ENCODE data around the gene OGFRL1.
A peak's percentile ranks its signal among the peaks of the same experiment; 100 is the strongest.

The OGFRL1 gene

GRCh38 chr6:71288228-71289038 lies at the start of gene OGFRL1:
Gene OGFRL1, plus strand, starts transcription at chr6:71288811. Its CDS starts 126 bp downstream, at chr6:71288937.
- H3K27me3 ChIP-seq (ENCODE audit: control insufficient read depth, insufficient read depth, low read length): no peaks in the 10 kb centered on the region
- no peaks in the 10 kb centered on the region for H3K4me1 ChIP-seq (ENCODE audit: control insufficient read depth, insufficient read depth, low read length)
- H3K9ac ChIP-seq (ENCODE audit: low read length): peak within 1 kb of the TSS; percentile 42
- peak within 1 kb of the TSS; percentile 75 for H3K27ac ChIP-seq (ENCODE audit: low read depth, low read length)
- no peaks in the 10 kb centered on the region for H3K36me3 ChIP-seq (ENCODE audit: control insufficient read depth, insufficient read depth, low read length)
- H3K4me3 ChIP-seq (ENCODE audit: low read length): peak within 1 kb of the TSS; percentile 82

- Histone ChIP-seq H3K27me3 (ENCODE audit: control insufficient read depth, insufficient read depth, low read length) (no peaks in the 10 kb centered on the region), H3K36me3 (ENCODE audit: control insufficient read depth, insufficient read depth, low read length) (no peaks in the 10 kb centered on the region), H3K9ac (ENCODE audit: low read length) (no peak overlapping the region), H3K4me1 (ENCODE audit: control insufficient read depth, insufficient read depth, low read length) (no peaks in the 10 kb centered on the region), H3K27ac (ENCODE audit: low read depth, low read length) (no peak overlapping the region), H3K4me3 (ENCODE audit: low read length) (no peak overlapping the region)
Measured at GRCh38 chr6:71239694-71240093, 48.9 kb upstream of the OGFRL1 start.

GRCh38 chr6:71245265-71246049 lies 43.2 kb upstream of the OGFRL1 start:
- Histone ChIP-seq H3K4me3 (ENCODE audit: low read length) (no peak overlapping the region), H3K4me1 (ENCODE audit: control insufficient read depth, insufficient read depth, low read length) (no peaks in the 10 kb centered on the region), H3K36me3 (ENCODE audit: control insufficient read depth, insufficient read depth, low read length) (no peaks in the 10 kb centered on the region), H3K27me3 (ENCODE audit: control insufficient read depth, insufficient read depth, low read length) (no peaks in the 10 kb centered on the region), H3K27ac (ENCODE audit: low read depth, low read length) (no peak overlapping the region), H3K9ac (ENCODE audit: low read length) (no peak overlapping the region)

- Histone ChIP-seq H3K4me1 (ENCODE audit: control insufficient read depth, insufficient read depth, low read length) (no peaks in the 10 kb centered on the region), H3K36me3 (ENCODE audit: control insufficient read depth, insufficient read depth, low read length) (no peaks in the 10 kb centered on the region), H3K27me3 (ENCODE audit: control insufficient read depth, insufficient read depth, low read length) (no peaks in the 10 kb centered on the region), H3K9ac (ENCODE audit: low read length) (no peak overlapping the region), H3K4me3 (ENCODE audit: low read length) (no peak overlapping the region), H3K27ac (ENCODE audit: low read depth, low read length) (no peak overlapping the region)
Measured at GRCh38 chr6:71246596-71246995, 42.0 kb upstream of the OGFRL1 start.

- Histone ChIP-seq H3K9ac (ENCODE audit: low read length) (no peak overlapping the region), H3K36me3 (ENCODE audit: control insufficient read depth, insufficient read depth, low read length) (no peaks in the 10 kb centered on the region), H3K4me3 (ENCODE audit: low read length) (no peak overlapping the region), H3K27me3 (ENCODE audit: control insufficient read depth, insufficient read depth, low read length) (no peaks in the 10 kb centered on the region), H3K27ac (ENCODE audit: low read depth, low read length) (no peak overlapping the region), H3K4me1 (ENCODE audit: control insufficient read depth, insufficient read depth, low read length) (no peaks in the 10 kb centered on the region)
Measured at GRCh38 chr6:71248306-71248765, 40.3 kb upstream of the OGFRL1 start.

GRCh38 chr6:71248878-71249544 lies 39.6 kb upstream of the OGFRL1 start:
- Histone ChIP-seq H3K27ac (ENCODE audit: low read depth, low read length) (no peak overlapping the region), H3K4me1 (ENCODE audit: control insufficient read depth, insufficient read depth, low read length) (no peaks in the 10 kb centered on the region), H3K9ac (ENCODE audit: low read length) (no peak overlapping the region), H3K27me3 (ENCODE audit: control insufficient read depth, insufficient read depth, low read length) (no peaks in the 10 kb centered on the region), H3K4me3 (ENCODE audit: low read length) (no peak overlapping the region), H3K36me3 (ENCODE audit: control insufficient read depth, insufficient read depth, low read length) (no peaks in the 10 kb centered on the region)

GRCh38 chr6:71250099-71250602 lies 38.5 kb upstream of the OGFRL1 start:
- Histone ChIP-seq H3K4me1 (ENCODE audit: control insufficient read depth, insufficient read depth, low read length) (no peaks in the 10 kb centered on the region), H3K27ac (ENCODE audit: low read depth, low read length) (no peak overlapping the region), H3K27me3 (ENCODE audit: control insufficient read depth, insufficient read depth, low read length) (no peaks in the 10 kb centered on the region), H3K4me3 (ENCODE audit: low read length) (no peak overlapping the region), H3K9ac (ENCODE audit: low read length) (no peak overlapping the region), H3K36me3 (ENCODE audit: control insufficient read depth, insufficient read depth, low read length) (no peaks in the 10 kb centered on the region)

GRCh38 chr6:71252410-71252809 lies 36.2 kb upstream of the OGFRL1 start:
- no peaks in the 10 kb centered on the region for H3K36me3 ChIP-seq (ENCODE audit: control insufficient read depth, insufficient read depth, low read length)
- H3K27me3 ChIP-seq (ENCODE audit: control insufficient read depth, insufficient read depth, low read length): no peaks in the 10 kb centered on the region
- H3K4me3 ChIP-seq (ENCODE audit: low read length): no peak overlapping the region
- H3K4me1 ChIP-seq (ENCODE audit: control insufficient read depth, insufficient read depth, low read length): no peaks in the 10 kb centered on the region
- no peak overlapping the region for H3K27ac ChIP-seq (ENCODE audit: low read depth, low read length)
- no peak overlapping the region for H3K9ac ChIP-seq (ENCODE audit: low read length)

GRCh38 chr6:71252960-71253359 lies 35.7 kb upstream of the OGFRL1 start:
- H3K27ac ChIP-seq (ENCODE audit: low read depth, low read length): no peak overlapping the region
- H3K4me1 ChIP-seq (ENCODE audit: control insufficient read depth, insufficient read depth, low read length): no peaks in the 10 kb centered on the region
- no peaks in the 10 kb centered on the region for H3K36me3 ChIP-seq (ENCODE audit: control insufficient read depth, insufficient read depth, low read length)
- no peak overlapping the region for H3K9ac ChIP-seq (ENCODE audit: low read length)
- no peak overlapping the region for H3K4me3 ChIP-seq (ENCODE audit: low read length)
- H3K27me3 ChIP-seq (ENCODE audit: control insufficient read depth, insufficient read depth, low read length): no peaks in the 10 kb centered on the region

GRCh38 chr6:71254323-71254722 lies 34.3 kb upstream of the OGFRL1 start:
- H3K27me3 ChIP-seq (ENCODE audit: control insufficient read depth, insufficient read depth, low read length): no peaks in the 10 kb centered on the region
- H3K4me1 ChIP-seq (ENCODE audit: control insufficient read depth, insufficient read depth, low read length): no peaks in the 10 kb centered on the region
- no peaks in the 10 kb centered on the region for H3K36me3 ChIP-seq (ENCODE audit: control insufficient read depth, insufficient read depth, low read length)
- no peak overlapping the region for H3K9ac ChIP-seq (ENCODE audit: low read length)
- H3K27ac ChIP-seq (ENCODE audit: low read depth, low read length): no peak overlapping the region
- H3K4me3 ChIP-seq (ENCODE audit: low read length): no peak overlapping the region

GRCh38 chr6:71258078-71258866 lies 30.3 kb upstream of the OGFRL1 start:
- no peaks in the 10 kb centered on the region for H3K36me3 ChIP-seq (ENCODE audit: control insufficient read depth, insufficient read depth, low read length)
- H3K27ac ChIP-seq (ENCODE audit: low read depth, low read length): no peak overlapping the region
- no peak overlapping the region for H3K4me3 ChIP-seq (ENCODE audit: low read length)
- no peak overlapping the region for H3K9ac ChIP-seq (ENCODE audit: low read length)
- H3K27me3 ChIP-seq (ENCODE audit: control insufficient read depth, insufficient read depth, low read length): no peaks in the 10 kb centered on the region
- H3K4me1 ChIP-seq (ENCODE audit: control insufficient read depth, insufficient read depth, low read length): no peaks in the 10 kb centered on the region
